HL-60 (cell line): ENCODE measurements around the gene FMNL2.

Experiments
- TF ChIP-seq, protein P1 (sequence below): IDR thresholded peaks from one replicate; pipeline ENCODE4 v1.5.1; 2011; ENCODE audit warnings: low read length, control low read depth, inconsistent platforms; ENCODE audit not compliant: insufficient read depth
- TF ChIP-seq, protein P2 (sequence below): IDR thresholded peaks from 2 replicates; pipeline ENCODE4 v1.6.1; 2012; ENCODE audit warnings: low read depth; ENCODE audit not compliant: insufficient replicate concordance

DNA sequence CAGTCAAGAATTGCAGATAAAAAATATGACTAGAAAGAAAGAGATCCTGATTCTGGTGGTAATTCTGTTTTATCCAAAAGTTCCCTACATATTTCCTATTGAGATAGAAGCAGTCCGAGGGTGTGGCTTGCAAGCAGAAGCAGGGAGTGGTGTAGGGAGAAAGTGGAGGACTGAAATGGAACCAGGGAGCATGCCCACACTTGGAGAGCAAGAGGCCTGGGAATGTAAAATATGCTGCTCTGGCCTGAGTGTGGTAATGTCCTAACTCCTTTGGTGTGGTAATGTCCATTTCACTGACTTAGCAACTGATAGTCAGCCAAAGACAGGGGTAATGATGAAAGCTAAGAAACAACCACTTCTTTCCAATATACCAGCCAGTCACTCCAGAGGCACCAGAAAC, 30.1 kb upstream of the FMNL2 start:
- TF ChIP-seq, protein P1, sequence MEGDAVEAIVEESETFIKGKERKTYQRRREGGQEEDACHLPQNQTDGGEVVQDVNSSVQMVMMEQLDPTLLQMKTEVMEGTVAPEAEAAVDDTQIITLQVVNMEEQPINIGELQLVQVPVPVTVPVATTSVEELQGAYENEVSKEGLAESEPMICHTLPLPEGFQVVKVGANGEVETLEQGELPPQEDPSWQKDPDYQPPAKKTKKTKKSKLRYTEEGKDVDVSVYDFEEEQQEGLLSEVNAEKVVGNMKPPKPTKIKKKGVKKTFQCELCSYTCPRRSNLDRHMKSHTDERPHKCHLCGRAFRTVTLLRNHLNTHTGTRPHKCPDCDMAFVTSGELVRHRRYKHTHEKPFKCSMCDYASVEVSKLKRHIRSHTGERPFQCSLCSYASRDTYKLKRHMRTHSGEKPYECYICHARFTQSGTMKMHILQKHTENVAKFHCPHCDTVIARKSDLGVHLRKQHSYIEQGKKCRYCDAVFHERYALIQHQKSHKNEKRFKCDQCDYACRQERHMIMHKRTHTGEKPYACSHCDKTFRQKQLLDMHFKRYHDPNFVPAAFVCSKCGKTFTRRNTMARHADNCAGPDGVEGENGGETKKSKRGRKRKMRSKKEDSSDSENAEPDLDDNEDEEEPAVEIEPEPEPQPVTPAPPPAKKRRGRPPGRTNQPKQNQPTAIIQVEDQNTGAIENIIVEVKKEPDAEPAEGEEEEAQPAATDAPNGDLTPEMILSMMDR = no peak
- TF ChIP-seq, protein P2, sequence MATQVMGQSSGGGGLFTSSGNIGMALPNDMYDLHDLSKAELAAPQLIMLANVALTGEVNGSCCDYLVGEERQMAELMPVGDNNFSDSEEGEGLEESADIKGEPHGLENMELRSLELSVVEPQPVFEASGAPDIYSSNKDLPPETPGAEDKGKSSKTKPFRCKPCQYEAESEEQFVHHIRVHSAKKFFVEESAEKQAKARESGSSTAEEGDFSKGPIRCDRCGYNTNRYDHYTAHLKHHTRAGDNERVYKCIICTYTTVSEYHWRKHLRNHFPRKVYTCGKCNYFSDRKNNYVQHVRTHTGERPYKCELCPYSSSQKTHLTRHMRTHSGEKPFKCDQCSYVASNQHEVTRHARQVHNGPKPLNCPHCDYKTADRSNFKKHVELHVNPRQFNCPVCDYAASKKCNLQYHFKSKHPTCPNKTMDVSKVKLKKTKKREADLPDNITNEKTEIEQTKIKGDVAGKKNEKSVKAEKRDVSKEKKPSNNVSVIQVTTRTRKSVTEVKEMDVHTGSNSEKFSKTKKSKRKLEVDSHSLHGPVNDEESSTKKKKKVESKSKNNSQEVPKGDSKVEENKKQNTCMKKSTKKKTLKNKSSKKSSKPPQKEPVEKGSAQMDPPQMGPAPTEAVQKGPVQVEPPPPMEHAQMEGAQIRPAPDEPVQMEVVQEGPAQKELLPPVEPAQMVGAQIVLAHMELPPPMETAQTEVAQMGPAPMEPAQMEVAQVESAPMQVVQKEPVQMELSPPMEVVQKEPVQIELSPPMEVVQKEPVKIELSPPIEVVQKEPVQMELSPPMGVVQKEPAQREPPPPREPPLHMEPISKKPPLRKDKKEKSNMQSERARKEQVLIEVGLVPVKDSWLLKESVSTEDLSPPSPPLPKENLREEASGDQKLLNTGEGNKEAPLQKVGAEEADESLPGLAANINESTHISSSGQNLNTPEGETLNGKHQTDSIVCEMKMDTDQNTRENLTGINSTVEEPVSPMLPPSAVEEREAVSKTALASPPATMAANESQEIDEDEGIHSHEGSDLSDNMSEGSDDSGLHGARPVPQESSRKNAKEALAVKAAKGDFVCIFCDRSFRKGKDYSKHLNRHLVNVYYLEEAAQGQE = no peak
